GM12873 (cell line): ENCODE measurements around the gene DIAPH2.

Source experiments
- CTCF ChIP-seq: IDR thresholded peaks from 2 replicates; pipeline ENCODE4 v1.5.1; 2012; ENCODE audit warnings: low read depth, mild to moderate bottlenecking, moderate library complexity, low read length, control low read depth; ENCODE audit not compliant: insufficient read depth; ENCODE audit errors: missing control alignments

Gene DIAPH2

GRCh38 chrX:97268182-97268680 is 583.6 kb downstream of the DIAPH2 start:
- TF ChIP-seq CTCF: no peak

GRCh38 chrX:97284531-97284930 is 599.9 kb downstream of the DIAPH2 start:
- TF ChIP-seq CTCF: no peak

GRCh38 chrX:97290199-97290598 is 605.6 kb downstream of the DIAPH2 start:
- TF ChIP-seq CTCF: no peak

DNA sequence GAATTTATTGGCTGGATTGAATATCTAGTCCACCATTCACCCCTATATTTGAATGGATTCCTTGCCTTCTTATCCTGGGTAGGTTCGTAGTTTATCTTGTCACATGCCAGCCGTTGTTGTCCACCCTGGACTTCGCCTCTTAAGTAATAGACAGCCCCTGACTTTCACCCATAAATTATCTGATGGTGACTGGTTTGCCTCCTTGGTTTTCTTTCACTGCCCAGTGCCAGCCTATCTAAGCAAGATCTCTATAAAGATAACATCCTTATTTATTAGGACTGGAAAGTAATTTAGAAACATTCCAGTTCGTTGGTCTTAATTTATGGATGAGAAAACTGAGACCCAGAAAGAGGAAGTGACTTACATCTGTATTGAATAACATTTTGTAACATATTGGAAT is 609.4 kb downstream of the DIAPH2 start:
- no peak for TF ChIP-seq CTCF

- TF ChIP-seq CTCF: no peak
Observed at GRCh38 chrX:97295954-97296353, 611.3 kb downstream of the DIAPH2 start.

DNA sequence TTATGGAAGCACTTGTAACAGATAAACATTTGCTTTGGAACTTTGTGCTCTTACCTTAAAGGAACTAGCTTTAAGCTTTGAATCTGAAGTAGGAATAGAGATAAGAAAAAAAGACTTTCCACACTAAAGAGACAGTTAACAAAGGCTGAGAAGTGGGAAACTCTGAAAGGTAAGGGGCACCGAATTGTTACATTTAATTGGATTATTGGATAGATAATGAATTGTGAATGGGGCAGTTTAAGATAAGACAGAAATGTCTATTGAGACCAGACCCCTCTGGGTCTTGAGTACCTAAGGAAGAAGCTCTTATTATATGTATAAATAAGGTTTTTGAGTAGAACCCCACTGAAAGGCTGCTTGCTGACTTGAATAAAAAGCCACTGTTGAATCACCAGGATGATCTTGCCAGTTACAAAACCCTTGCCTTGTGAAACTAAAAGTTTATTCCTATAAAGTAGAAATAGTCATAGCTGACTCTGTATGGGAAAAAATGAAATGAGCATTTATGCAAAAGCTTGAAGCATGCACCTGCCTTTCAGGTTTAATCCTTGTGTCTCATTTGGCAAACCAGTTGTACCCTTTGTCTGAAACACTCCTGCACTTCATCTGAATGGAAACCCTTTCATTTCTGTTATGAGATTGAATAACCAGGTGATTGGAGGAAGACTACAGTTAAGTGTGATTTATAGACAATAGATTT is 622.3 kb downstream of the DIAPH2 start:
- no peak for TF ChIP-seq CTCF

DNA sequence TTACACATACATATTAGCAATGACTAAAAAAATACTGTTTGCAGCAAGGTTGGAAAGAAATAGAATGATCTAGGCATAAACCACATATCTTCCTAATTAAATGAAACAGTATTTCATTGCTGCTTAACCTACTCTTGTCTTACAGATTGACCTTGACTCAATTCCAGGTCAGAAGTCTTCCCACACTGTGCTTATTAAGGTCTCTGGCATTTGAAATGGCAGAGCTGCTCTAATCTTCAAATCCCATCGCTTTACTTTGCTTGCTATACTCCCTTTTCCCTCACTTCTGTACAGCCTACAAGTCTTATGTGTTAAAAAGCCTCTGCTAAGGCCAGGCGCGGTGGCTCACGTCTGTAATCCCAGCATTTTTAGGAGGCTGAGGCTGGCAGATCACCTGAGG is 623.5 kb downstream of the DIAPH2 start:
- TF ChIP-seq CTCF: no peak
